ENCODE results near the gene UBXN2A. TPM values are rescaled to one million over a fixed set of nuclear protein-coding genes. Genes with fewer than 3 reads are reported as not detected.

The UBXN2A gene
- total RNA-seq, 2 donors from 2014 or later, result 10.0 to 17.3 TPM

- no peaks in the 10 kb centered on the region for H3K36me3 ChIP-seq
- H3K27me3 ChIP-seq, result no peaks in the 10 kb centered on the region
- DNase-seq, result no peak
- peak overlapping the region in 1 of 2 donors; percentile 19 for H3K9ac ChIP-seq (ENCODE audit: low read depth in 2 of 2, low read length in 2 of 2)
- TF ChIP-seq CTCF (IDR thresholded peaks at IDR 0.05), result no peak
- no peak overlapping the region for H3K4me3 ChIP-seq
- H3K4me1 ChIP-seq, result peaks cover 11% of the 10 kb centered on the region
- no peaks in the 10 kb centered on the region for H3K9me3 ChIP-seq
- no peak overlapping the region for H3K27ac ChIP-seq
- intact Hi-C loops (cut with DNase I), result no loop called here
These were observed 105.5 kb downstream of the UBXN2A start for GRCh38 chr2:24045511-24046508.

GRCh38 chr2:24046599-24046929 lies 106.3 kb downstream of the UBXN2A start:
- TF ChIP-seq CTCF (IDR thresholded peaks at IDR 0.05), result no peak
- peak overlapping the region in 1 of 2 donors; percentile 77 for H3K9ac ChIP-seq (ENCODE audit: low read depth in 2 of 2, low read length in 2 of 2)

GRCh38 chr2:24046930-24047702 lies 106.9 kb downstream of the UBXN2A start, which contains the start of gene WDCP:
Gene WDCP (minus strand): TSS chr2:24047391. CDS start chr2:24039494, 7,897 bp downstream.
- H3K9me3 ChIP-seq, result no peaks in the 10 kb centered on the region
- no peak for TF ChIP-seq CTCF (IDR thresholded peaks at IDR 0.05)
- DNase-seq, result peak; percentile 97
- H3K9ac ChIP-seq (ENCODE audit: low read depth in 2 of 2, low read length in 2 of 2), result peak within 1 kb of the TSS; percentile 67 to 77
- peak within 1 kb of the TSS; percentile 54 for H3K4me3 ChIP-seq
- H3K36me3 ChIP-seq, result no peaks in the 10 kb centered on the region
- peak within 1 kb of the TSS; percentile 44 for H3K27ac ChIP-seq
- peaks cover 11% of the 10 kb centered on the region for H3K4me1 ChIP-seq
- intact Hi-C loops (cut with DNase I), result no loop called here
- H3K27me3 ChIP-seq, result no peaks in the 10 kb centered on the region

More at GRCh38 chr2:24046599-24046929, 106.3 kb downstream of the UBXN2A start:
- no peak for DNase-seq
- Histone ChIP-seq H3K9me3 (no peaks in the 10 kb centered on the region), H3K27ac (peak overlapping the region; percentile 44), H3K4me3 (peak overlapping the region; percentile 54), H3K27me3 (no peaks in the 10 kb centered on the region), H3K4me1 (peaks cover 11% of the 10 kb centered on the region), H3K36me3 (no peaks in the 10 kb centered on the region)
- intact Hi-C loops (cut with DNase I), result no loop called here

GRCh38 chr2:24047703-24048033 lies 107.4 kb downstream of the UBXN2A start:
- Histone ChIP-seq H3K9me3 (no peaks in the 10 kb centered on the region), H3K4me1 (peaks cover 11% of the 10 kb centered on the region), H3K9ac (ENCODE audit: low read depth in 2 of 2, low read length in 2 of 2) (peak overlapping the region in 1 of 2 donors; percentile 77), H3K36me3 (no peaks in the 10 kb centered on the region), H3K4me3 (no peak overlapping the region), H3K27me3 (no peaks in the 10 kb centered on the region), H3K27ac (no peak overlapping the region)
- DNase-seq, result no peak
- intact Hi-C loops (cut with DNase I), result no loop called here
- no peak for TF ChIP-seq CTCF (IDR thresholded peaks at IDR 0.05)

GRCh38 chr2:24048769-24049484 lies 108.7 kb downstream of the UBXN2A start:
- Histone ChIP-seq H3K27ac (no peak overlapping the region), H3K9ac (ENCODE audit: low read depth in 2 of 2, low read length in 2 of 2) (no peak overlapping the region), H3K4me3 (peak overlapping the region; percentile 55), H3K27me3 (no peaks in the 10 kb centered on the region), H3K4me1 (peaks cover 11% of the 10 kb centered on the region), H3K9me3 (no peaks in the 10 kb centered on the region), H3K36me3 (no peaks in the 10 kb centered on the region)
- intact Hi-C loops (cut with DNase I), result no loop called here
- no peak for DNase-seq
- TF ChIP-seq CTCF (IDR thresholded peaks at IDR 0.05), result no peak

Data from colonic mucosa (tissue), 4 donors.